ENCODE data around the gene GALC.
"Not testable (repeated sequence)": the region's sequence is repeated elsewhere in the genome, so short reads cannot be mapped to it uniquely, and the experiment has no call there.

Gene GALC

GRCh38 chr14:87992718-87993628 is at the start of gene GALC:
GALC (minus strand) TSS chr14:87993182; CDS start chr14:87993164, 18 bp downstream.
- DNase-seq: peak; percentile 78

DNA sequence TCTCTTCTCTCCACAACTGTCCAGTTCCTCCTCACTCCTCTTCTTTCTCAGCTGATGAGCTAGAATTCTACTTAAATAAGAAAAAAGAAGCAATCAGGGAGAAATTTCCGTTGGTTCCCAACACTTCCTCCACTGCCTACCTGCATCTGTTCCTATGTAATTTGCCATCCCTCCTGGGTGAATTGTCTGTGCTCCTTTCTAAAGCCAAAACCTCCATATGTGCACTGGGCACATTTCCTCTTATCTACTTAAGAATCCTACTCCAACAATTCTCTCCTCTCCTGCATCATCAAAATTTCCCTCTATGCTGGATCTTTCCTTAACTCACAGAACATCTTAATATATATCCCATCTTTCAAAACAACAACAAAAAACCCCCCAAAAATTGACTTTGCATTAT is 47.2 kb upstream of the GALC start:
- DNase-seq: no peak
- in situ Hi-C loops (cut with HindIII; ENCODE audit: low pct_ligation_motif_present, low pct_unique_long_range_greater_than_20kb, low sequenced_read_pairs): no loop called here

More at GRCh38 chr14:87992718-87993628, at the start of gene GALC:
- in situ Hi-C loops (cut with HindIII; ENCODE audit: low pct_ligation_motif_present, low pct_unique_long_range_greater_than_20kb, low sequenced_read_pairs): no loop called here

DNA sequence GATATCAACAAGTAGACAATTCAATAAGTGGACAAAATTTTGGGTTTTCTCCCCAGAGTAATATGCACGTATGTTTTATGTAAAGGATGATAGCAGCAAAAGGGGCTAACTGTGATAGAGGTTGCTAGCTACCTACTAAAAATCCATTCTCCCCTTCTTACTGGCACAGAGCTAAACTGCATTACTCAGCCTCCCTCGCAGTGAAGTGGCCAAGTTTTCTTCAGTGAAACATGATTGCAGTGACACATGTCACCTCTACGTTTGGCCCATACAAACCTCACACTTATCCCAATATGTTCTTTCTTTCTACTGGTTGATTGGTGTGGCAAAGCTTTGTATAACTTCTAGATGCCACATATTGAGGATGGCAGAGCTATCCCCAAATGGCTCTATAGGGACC is 46.2 kb upstream of the GALC start:
- in situ Hi-C loops (cut with HindIII; ENCODE audit: low pct_ligation_motif_present, low pct_unique_long_range_greater_than_20kb, low sequenced_read_pairs): no loop called here
- no peak for DNase-seq

DNA sequence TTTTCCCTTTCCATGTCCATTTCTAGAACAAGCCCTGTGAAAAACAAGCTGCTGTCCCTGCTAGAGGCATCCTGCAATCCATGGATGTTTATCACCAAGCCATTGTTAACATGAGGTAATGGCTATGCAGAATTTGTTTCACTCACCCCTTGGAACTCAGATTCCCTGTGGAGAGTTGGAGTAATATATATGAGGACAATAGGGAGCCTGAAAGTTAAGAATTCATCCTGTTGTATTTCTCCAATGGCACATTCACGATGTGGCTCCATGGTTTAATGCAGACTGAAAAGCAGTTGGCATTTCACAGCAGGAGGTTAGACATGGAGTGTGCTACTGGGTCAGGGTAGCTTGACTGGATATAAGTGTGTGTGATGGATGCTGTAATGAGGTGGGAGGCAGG is 44.3 kb upstream of the GALC start:
- in situ Hi-C loops (cut with HindIII; ENCODE audit: low pct_ligation_motif_present, low pct_unique_long_range_greater_than_20kb, low sequenced_read_pairs): no loop called here
- no peak for DNase-seq

DNA sequence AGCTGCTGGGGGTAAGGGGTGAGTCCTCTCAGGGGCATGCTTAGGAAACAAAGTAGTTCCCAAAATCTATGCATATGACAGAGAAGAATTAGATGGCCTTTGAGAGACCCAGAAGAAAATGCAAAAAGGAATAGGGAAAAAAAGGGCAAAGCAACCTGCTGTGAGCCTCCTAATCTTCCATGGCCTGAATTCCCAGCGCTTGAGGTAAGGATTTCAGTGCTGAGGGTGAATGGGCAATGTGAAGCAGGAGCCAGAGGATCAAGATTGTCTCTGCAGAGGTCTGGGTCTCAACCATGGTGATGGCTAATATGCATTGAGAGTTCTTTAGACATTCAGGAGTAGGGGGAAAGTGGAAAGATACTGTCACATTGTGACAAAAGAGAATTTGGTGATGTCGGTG is 43.4 kb upstream of the GALC start:
- DNase-seq: no peak
- in situ Hi-C loops (cut with HindIII; ENCODE audit: low pct_ligation_motif_present, low pct_unique_long_range_greater_than_20kb, low sequenced_read_pairs): no loop called here

DNA sequence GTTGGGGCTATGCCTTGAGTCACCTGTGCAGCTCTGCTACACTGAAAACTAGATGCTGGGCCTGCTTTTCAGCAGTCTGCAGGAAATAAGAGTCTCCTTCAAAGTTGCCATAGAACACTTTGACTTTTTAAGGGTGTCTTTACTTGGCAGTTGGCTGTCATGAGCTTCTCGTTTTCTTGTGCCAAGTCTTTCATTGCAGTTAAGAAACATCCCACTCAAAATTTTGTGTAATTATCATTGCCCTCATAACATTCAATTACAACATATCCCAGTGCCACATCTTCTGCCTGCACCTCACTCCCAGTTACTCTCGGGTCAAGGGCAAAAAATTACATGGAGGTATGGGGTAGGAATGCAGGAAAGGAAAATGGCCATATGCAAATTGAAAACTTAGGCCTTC is 41.1 kb upstream of the GALC start:
- in situ Hi-C loops (cut with HindIII; ENCODE audit: low pct_ligation_motif_present, low pct_unique_long_range_greater_than_20kb, low sequenced_read_pairs): no loop called here
- DNase-seq: no peak

GRCh38 chr14:88032373-88032772 is 39.4 kb upstream of the GALC start:
- in situ Hi-C loops (cut with HindIII; ENCODE audit: low pct_ligation_motif_present, low pct_unique_long_range_greater_than_20kb, low sequenced_read_pairs): no loop called here
- no peak for DNase-seq

GRCh38 chr14:88030892-88031291 is 37.9 kb upstream of the GALC start:
- DNase-seq: no peak
- in situ Hi-C loops (cut with HindIII; ENCODE audit: low pct_ligation_motif_present, low pct_unique_long_range_greater_than_20kb, low sequenced_read_pairs): no loop called here

DNA sequence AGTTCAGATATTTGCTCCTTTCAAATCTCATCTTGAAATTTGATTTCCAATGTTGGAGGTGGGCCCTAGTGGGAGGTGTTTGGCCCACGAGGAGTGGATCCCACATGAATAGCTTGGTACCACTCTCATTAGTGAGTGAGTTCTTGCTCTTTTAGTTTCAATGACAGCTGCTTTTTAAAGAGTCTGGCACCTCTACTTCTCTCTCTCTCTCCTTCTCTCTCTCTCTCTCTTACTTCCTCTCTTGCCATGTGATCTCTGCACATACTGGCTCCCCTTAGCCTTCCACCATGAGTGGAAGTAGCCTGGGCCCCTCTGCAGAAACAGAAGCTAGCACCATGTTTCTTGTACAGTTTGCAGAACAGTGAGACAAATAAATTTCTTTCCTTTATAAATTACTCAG is 37.1 kb upstream of the GALC start:
- in situ Hi-C loops (cut with HindIII; ENCODE audit: low pct_ligation_motif_present, low pct_unique_long_range_greater_than_20kb, low sequenced_read_pairs): no loop called here
- no peak for DNase-seq

GRCh38 chr14:88029500-88029899 is 36.5 kb upstream of the GALC start:
- DNase-seq: no peak
- in situ Hi-C loops (cut with HindIII; ENCODE audit: low pct_ligation_motif_present, low pct_unique_long_range_greater_than_20kb, low sequenced_read_pairs): no loop called here

DNA sequence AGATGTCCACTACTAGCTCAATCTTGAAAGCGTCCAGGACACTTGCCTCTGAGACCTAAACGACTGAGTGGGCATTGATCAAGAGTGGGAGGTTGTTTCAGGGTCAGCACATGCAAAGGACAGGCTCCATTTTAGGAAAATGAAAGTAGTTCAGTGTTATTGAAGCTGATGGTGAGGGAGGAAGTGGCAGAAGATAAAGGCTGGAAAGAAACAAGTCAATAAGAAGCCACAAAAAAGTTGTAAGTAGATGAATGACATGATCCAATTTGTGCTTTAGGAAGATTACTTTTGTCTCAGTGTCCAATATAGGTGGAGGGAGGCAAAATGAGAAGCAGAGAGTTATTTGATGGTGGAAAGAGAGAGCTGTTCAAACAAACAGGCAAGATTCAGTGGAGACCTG is 33.9 kb upstream of the GALC start:
- no peak for DNase-seq
- in situ Hi-C loops (cut with HindIII; ENCODE audit: low pct_ligation_motif_present, low pct_unique_long_range_greater_than_20kb, low sequenced_read_pairs): no loop called here

DNA sequence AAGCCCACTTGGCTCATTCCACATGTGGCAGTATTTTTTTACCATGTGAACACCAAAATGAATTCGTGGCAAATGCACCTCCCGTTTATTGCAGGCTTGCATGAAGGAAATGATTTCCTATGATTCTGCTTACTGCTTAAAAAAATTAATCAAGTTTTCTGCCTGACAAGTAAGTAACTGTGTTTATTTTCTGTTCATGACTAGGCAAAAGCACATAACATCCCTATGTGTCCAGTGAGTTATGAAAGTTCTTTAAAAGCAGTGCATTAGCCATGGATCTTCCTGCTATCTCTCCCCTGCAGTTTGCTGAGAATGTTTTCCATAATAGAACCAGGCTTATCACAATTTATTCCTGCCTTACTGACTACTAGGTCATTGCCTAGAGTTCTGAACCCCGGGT is 32.3 kb upstream of the GALC start:
- no peak for DNase-seq
- in situ Hi-C loops (cut with HindIII; ENCODE audit: low pct_ligation_motif_present, low pct_unique_long_range_greater_than_20kb, low sequenced_read_pairs): no loop called here

DNA sequence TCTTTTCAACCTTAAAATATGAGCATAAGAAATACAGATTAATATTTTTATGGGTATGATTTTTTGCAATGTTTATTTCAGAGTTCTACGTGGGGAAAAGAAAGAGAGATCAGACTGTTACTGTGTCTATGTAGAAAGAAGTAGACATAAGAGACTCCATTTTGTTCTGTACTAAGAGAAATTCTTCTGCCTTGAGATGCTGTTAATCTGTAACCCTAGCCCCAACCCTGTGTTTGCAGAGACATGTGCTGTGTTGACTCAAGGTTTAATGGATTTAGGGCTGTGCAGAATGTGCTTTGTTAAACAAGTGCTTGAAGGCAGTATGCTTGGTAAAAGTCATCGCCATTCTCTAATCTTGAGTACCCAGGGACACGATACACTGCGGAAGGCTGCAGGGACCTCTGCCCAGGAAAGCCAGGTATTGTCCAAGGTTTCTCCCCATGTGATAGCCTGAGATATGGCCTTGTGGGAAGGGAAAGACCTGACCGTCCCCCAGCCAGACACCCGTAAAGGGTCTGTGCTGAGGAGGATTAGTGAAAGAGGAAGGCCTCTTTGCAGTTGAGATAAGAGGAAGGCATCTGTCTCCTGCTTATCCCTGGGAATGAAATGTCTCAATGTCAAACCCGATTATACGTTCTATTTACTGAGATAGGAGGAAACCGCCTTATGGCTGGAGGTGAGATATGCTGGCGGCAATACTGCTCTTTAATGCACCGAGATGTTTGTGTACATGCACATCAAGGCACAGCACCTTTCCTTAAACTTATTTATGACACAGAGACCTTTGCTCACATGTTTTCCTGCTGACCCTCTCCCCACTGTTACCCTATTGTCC is 31.5 kb upstream of the GALC start:
- in situ Hi-C loops (cut with HindIII; ENCODE audit: low pct_ligation_motif_present, low pct_unique_long_range_greater_than_20kb, low sequenced_read_pairs); DNase-seq: not testable (repeated sequence)

DNA sequence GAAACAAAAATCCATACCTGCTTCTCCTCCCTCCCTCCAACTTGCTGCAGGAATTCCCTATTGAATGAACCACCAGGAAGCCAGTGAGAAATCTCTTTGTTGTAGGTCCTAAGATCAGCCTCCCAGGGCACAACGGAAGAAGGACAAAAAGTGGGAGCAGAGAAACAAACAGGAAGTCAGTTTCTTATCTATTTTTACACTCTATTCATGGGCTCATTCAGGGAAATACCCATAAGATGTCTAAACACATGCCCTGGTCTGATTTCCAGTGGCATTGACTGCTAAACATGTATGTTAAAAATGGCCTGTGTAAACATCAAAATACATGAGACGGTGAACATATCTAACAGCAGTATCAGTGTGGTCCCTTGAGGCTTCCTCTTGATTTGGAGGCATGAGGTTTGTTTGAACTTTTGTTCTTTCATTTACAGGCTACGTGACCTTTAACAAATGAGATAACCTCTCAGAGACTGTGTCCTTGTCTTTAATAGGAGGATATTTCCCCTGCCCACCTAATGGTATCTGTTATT is 30.7 kb upstream of the GALC start:
- in situ Hi-C loops (cut with HindIII; ENCODE audit: low pct_ligation_motif_present, low pct_unique_long_range_greater_than_20kb, low sequenced_read_pairs): no loop called here
- no peak for DNase-seq

GRCh38 chr14:88017535-88017934 is 24.6 kb upstream of the GALC start:
- no peak for DNase-seq
- in situ Hi-C loops (cut with HindIII; ENCODE audit: low pct_ligation_motif_present, low pct_unique_long_range_greater_than_20kb, low sequenced_read_pairs): no loop called here

- no peak for DNase-seq
- in situ Hi-C loops (cut with HindIII; ENCODE audit: low pct_ligation_motif_present, low pct_unique_long_range_greater_than_20kb, low sequenced_read_pairs): no loop called here
Measured at GRCh38 chr14:88016768-88017167, 23.8 kb upstream of the GALC start.

- in situ Hi-C loops (cut with HindIII; ENCODE audit: low pct_ligation_motif_present, low pct_unique_long_range_greater_than_20kb, low sequenced_read_pairs): no loop called here
- DNase-seq: peak; percentile 64
Measured at GRCh38 chr14:88013750-88014349, 20.9 kb upstream of the GALC start.

- DNase-seq: no peak
- in situ Hi-C loops (cut with HindIII; ENCODE audit: low pct_ligation_motif_present, low pct_unique_long_range_greater_than_20kb, low sequenced_read_pairs): no loop called here
Measured at GRCh38 chr14:88012495-88012894, 19.5 kb upstream of the GALC start.

DNA sequence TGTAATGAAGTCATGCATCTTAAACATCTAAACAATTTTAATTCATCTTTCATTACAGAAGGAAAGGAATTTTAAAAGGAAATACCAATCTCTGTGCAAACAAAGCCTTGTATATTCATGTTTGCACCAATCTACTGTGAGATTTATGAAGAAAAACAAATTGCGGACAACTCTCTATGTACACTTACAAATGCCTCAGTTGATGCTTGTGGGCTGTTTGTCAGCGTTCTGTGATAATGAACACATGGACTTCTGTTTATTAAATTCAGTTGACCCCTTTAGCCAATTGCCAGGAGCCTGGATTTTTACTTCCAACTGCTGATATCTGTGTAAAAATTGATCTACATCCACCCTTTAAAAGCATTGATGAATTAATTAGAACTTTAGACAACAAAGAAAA is 17.3 kb upstream of the GALC start:
- in situ Hi-C loops (cut with HindIII; ENCODE audit: low pct_ligation_motif_present, low pct_unique_long_range_greater_than_20kb, low sequenced_read_pairs): no loop called here
- no peak for DNase-seq

All from ACHN (cell line).